Loucy (cell line): ENCODE results near the gene RMI2.

Experiments
- H2AFZ ChIP-seq: fragments of 200-600 bp; sonication (generic); 2 replicates; pipeline ENCODE4 v1.6.0; 2016; ENCODE audit warnings: antibody characterized with exemption, mild to moderate bottlenecking, low read length, moderate library complexity
- H3F3A ChIP-seq: fragments of 200-600 bp; 2 replicates; pipeline ENCODE4 v1.6.0; 2016; ENCODE audit warnings: antibody characterized with exemption, low read depth, mild to moderate bottlenecking
- H3K27me3 ChIP-seq: fragments of 200-600 bp; sonication (generic); 2 replicates; pipeline ENCODE4 v1.6.1; 2014; ENCODE audit warnings: low read length, mild to moderate bottlenecking; ENCODE audit not compliant: insufficient read depth, poor library complexity, severe bottlenecking
- H3K36me3 ChIP-seq: fragments of 200-600 bp; sonication (generic); 2 replicates; pipeline ENCODE4 v1.6.1; 2016; ENCODE audit warnings: low read length; ENCODE audit not compliant: insufficient read depth
- H3K4me1 ChIP-seq: fragments of 200-600 bp; sonication (generic); 2 replicates; pipeline ENCODE4 v1.5.1; 2014; ENCODE audit warnings: low read length, mild to moderate bottlenecking; ENCODE audit not compliant: insufficient read depth, poor library complexity, severe bottlenecking
- H3K4me2 ChIP-seq: fragments of 200-600 bp; sonication (generic); 2 replicates; pipeline ENCODE4 v1.6.0; 2014; ENCODE audit warnings: antibody characterized with exemption, low read length, low read depth, mild to moderate bottlenecking; ENCODE audit not compliant: poor library complexity, severe bottlenecking
- H3K4me3 ChIP-seq: fragments of 200-600 bp; sonication (generic); 2 replicates; pipeline ENCODE4 v1.5.1; 2014; ENCODE audit warnings: low read length, mild to moderate bottlenecking, mixed read lengths; ENCODE audit not compliant: poor library complexity, severe bottlenecking
- H3K79me2 ChIP-seq: fragments of 200-600 bp; sonication (generic); 2 replicates; pipeline ENCODE4 v1.6.1; 2014; ENCODE audit warnings: low read length; ENCODE audit not compliant: insufficient read depth
- H3K9ac ChIP-seq: fragments of 200-600 bp; sonication (generic); 2 replicates; pipeline ENCODE4 v1.6.0; 2014; ENCODE audit warnings: mild to moderate bottlenecking, low read depth, low read length, moderate library complexity; ENCODE audit not compliant: poor library complexity, severe bottlenecking
- H3K9me2 ChIP-seq: fragments of 200-600 bp; sonication (generic); replicated peaks from 2 replicates; pipeline ENCODE4 v1.6.1; 2016; ENCODE audit warnings: low read depth, low read length, mixed read lengths
- H3K9me3 ChIP-seq: fragments of 200-600 bp; sonication (generic); 2 replicates; pipeline ENCODE4 v1.6.1; 2014; ENCODE audit warnings: mild to moderate bottlenecking, antibody characterized with exemption, low read length, low read depth; ENCODE audit not compliant: insufficient read depth
- H4K20me1 ChIP-seq: fragments of 200-600 bp; sonication (generic); 2 replicates; pipeline ENCODE4 v1.6.0; 2014; ENCODE audit warnings: antibody characterized with exemption, low read length, mild to moderate bottlenecking; ENCODE audit not compliant: insufficient read depth, poor library complexity, severe bottlenecking
- CTCF ChIP-seq: fragments of 200-600 bp; sonication (generic); conservative IDR thresholded peaks from 2 replicates; pipeline ENCODE4 v1.5.1; 2014; ENCODE audit warnings: mild to moderate bottlenecking, antibody characterized with exemption, low read length
- EZH2phosphoT487 ChIP-seq: fragments of 200-600 bp; IDR thresholded peaks from 2 replicates; pipeline ENCODE4 v1.6.1; 2018; ENCODE audit warnings: antibody characterized with exemption, mild to moderate bottlenecking, moderate library complexity, borderline replicate concordance

RMI2 gene

GRCh38 chr16:11383481-11384183, 38.4 kb downstream of the RMI2 start:
- no peaks in the 10 kb centered on the region for H3K27me3 ChIP-seq
- TF ChIP-seq EZH2phosphoT487 (no peak), CTCF (no peak)

GRCh38 chr16:11384184-11384955, 39.1 kb downstream of the RMI2 start:
- no peak overlapping the region for H3K4me3 ChIP-seq
- no peak overlapping the region for H3K9ac ChIP-seq
- no peaks in the 10 kb centered on the region for H3K27me3 ChIP-seq
- no peaks in the 10 kb centered on the region for H3K36me3 ChIP-seq
- H3F3A ChIP-seq = no peaks in the 10 kb centered on the region
- no peaks in the 10 kb centered on the region for H3K79me2 ChIP-seq
- TF ChIP-seq CTCF (no peak), EZH2phosphoT487 (no peak)
- H3K9me2 ChIP-seq = no peaks in the 10 kb centered on the region
- no peaks in the 10 kb centered on the region for H4K20me1 ChIP-seq
- no peaks in the 10 kb centered on the region for H3K9me3 ChIP-seq
- H3K4me2 ChIP-seq = no peak overlapping the region
- no peaks in the 10 kb centered on the region for H3K4me1 ChIP-seq
- no peak overlapping the region for H2AFZ ChIP-seq

More at GRCh38 chr16:11383481-11384183, 38.4 kb downstream of the RMI2 start:
- Histone ChIP-seq H3F3A (no peaks in the 10 kb centered on the region), H3K9ac (no peak overlapping the region), H3K4me3 (no peak overlapping the region), H3K4me2 (no peak overlapping the region), H3K9me3 (no peaks in the 10 kb centered on the region), H3K79me2 (no peaks in the 10 kb centered on the region), H3K9me2 (no peaks in the 10 kb centered on the region), H4K20me1 (no peaks in the 10 kb centered on the region), H2AFZ (no peak overlapping the region), H3K36me3 (no peaks in the 10 kb centered on the region), H3K4me1 (no peaks in the 10 kb centered on the region)

GRCh38 chr16:11384956-11385586, 39.8 kb downstream of the RMI2 start:
- Histone ChIP-seq H3K79me2 (no peaks in the 10 kb centered on the region), H3K9me2 (no peaks in the 10 kb centered on the region), H3K27me3 (no peaks in the 10 kb centered on the region)

More at GRCh38 chr16:11384956-11385586, 39.8 kb downstream of the RMI2 start:
- TF ChIP-seq CTCF (no peak), EZH2phosphoT487 (no peak)
- no peak overlapping the region for H2AFZ ChIP-seq
- no peak overlapping the region for H3K4me3 ChIP-seq
- no peaks in the 10 kb centered on the region for H3K9me3 ChIP-seq
- no peak overlapping the region for H3K9ac ChIP-seq
- H3F3A ChIP-seq = no peaks in the 10 kb centered on the region
- no peak overlapping the region for H3K4me2 ChIP-seq
- H4K20me1 ChIP-seq = no peaks in the 10 kb centered on the region
- no peaks in the 10 kb centered on the region for H3K36me3 ChIP-seq
- H3K4me1 ChIP-seq = no peaks in the 10 kb centered on the region
